Amniotic stem cell (primary cell): ENCODE data around the gene CDKL1.
"Not testable (repeated sequence)": the region's sequence is repeated elsewhere in the genome, so short reads cannot be mapped to it uniquely, and the experiment has no call there.

Source experiments
- DNase-seq: peaks from one replicate; lab custom pipeline; 2025; lab: John Stamatoyannopoulos, UW

The CDKL1 gene

DNA sequence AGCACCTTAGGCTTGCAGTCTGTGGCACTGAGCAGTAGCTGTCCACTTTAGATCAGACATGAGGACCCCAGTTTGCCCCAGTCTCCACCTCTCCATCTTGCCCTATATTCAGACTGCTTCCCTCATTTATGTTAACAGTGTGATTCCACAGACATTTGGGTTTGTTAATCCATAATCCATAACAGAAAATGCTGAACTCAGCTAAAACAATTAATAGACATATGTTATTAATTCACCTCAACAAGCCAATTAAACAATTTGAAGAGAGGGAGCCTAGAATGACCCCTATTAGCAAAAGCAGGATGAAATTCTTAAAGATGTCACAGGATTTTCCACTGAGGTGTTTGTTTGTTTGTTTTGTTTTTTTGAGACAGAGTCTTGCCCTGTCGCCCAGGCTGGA, 9.1 kb downstream of the CDKL1 start:
- DNase-seq = no peak

DNA sequence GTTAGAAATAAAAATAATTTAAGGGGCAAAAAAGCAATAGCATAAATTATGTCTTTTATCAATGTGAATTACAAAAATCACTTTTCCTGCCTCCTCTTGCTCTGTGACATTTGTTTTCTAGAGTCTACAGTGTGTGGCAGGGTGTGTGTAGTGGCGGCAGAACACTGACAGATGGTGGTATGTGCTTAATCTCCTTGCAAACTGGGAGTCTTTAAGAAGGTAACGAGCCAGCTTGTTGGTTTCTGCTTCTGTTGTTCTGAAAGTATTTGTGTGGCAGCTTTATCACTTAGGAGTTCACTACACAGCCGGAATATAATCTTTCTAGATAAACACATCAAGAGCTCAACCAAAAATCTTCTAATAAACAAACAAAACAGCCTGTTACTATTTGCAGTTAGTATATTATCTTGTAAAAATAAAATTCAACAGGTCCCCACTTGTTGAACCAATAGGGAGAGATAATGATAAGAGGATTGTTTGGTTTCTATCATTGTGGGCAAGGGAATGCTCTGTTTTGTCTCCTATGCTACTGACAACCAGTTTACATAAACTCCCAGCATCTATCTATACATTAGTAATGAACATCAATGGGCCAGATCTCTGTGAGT, 13.0 kb downstream of the CDKL1 start:
- DNase-seq = no peak

DNA sequence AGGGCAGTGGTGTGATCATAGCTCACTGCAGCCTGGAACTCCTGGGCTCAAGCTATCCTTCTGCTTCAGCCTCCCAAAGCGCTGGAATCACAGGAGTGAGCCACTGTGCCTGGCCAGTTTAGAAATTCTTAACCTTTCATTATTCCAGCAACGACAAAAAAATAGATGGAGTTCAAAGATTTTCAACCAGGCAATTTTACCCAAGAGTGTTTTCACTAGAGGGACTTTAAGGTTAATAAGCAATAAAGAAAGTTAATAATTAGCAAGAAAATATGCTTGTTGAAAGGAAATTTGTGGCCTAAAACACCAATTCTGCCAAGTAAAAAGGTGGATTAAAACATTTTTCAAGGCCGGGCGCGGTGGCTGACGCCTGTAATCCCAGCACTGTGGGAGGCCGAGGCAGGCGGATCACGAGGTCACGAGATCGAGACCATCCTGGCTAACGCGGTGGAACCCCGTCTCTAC, 14.8 kb downstream of the CDKL1 start:
- DNase-seq = no peak

DNA sequence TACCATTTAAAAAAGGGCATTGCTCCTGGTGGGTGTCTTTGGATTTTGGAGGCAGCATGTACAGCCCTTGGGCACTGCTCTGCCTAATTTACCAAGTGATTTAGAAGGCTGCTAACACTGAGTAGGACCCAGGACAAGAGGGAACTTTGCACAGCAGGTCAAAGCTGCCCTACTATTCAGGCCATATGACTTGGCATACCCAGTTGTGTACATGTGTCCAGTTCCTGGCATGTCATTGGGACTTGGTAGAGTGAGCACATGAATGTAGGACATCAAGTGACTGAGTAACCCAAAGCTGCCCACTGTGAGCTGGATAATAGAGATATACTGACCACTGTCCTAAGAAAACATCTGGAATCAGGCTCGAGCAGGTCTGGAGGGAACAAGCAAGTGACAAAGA, 15.7 kb downstream of the CDKL1 start:
- DNase-seq = no peak

DNA sequence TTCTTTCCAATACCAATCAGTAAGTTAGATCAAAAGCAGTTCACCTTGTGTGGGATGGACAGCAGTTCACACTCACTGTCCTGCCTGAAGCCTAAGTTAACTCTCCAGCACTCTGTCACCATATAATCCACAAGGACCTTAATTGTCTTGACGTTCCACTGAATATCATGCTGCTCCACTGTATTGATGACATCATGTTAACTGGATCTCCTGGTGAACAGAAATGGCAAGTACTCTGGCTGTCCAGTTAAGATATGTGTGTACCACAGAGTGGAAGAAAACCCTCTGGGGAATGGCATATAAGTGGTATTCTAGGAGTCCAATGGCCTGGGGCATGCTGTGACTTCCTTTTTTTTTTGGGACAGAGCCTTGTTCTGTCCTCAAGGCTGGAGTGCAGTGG, 16.2 kb downstream of the CDKL1 start:
- no peak for DNase-seq

DNA sequence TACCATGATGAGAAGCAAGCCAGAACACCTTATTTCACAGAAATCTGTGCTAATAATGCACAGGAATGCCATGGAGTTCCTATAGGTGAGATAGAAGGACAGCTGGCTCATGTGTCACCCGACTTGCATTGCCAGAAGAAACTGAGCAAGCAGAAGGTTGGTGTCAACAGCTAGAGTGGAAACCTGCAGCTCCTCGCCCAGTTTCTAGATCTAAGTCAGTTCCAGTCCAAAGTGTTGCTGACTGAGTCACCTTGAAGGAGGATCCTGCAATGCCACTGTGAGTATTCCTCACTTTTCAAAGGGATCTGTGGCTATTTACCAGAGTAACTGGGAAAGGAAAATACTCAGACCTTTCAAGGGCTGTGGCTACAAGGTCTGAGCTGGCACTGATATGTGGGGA, 17.1 kb downstream of the CDKL1 start:
- DNase-seq = no peak

DNA sequence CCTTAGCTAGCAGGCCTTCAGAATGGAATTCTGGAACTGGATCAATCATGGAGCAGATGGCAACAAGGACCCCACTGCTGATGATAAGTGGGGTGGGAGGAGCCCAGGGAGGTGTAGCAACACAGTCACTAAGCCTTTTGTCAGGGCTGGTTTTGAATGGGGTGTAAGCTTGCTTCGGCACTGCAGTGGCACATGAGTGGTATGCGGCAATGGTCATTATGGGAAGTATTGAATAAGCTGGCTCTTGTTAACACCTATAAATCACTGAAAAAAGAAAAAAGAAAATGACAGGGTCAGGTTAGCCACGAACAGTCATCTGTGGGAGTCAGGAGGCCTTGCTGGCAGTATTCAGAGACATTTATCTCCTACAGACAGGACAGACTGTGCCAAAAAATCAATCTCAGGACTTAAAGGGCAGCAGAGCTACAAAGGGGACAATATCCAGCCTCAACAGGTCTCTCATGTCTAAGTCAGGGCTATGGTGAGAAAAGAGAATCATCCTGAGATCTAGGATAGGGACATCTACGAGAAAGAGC, 19.1 kb downstream of the CDKL1 start:
- DNase-seq = no peak

DNA sequence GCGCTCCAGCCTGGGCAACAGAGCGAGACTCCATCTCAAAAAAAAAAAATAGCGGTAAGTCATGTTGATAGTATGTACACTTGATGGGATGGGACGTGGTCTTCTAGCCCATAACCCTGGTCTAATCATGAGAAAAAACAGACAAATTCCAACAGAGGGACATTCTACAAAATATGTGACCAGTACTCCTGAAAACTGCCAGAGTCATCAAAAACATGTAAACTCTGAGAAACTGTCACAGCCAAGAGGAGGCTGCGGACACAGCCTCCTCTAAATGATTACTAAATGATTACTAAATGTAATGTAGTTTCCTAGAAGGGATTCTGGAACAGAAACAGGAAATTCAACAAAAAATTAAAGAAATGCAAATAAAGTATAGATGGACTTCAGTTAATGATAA, 20.9 kb downstream of the CDKL1 start:
- DNase-seq = no peak

DNA sequence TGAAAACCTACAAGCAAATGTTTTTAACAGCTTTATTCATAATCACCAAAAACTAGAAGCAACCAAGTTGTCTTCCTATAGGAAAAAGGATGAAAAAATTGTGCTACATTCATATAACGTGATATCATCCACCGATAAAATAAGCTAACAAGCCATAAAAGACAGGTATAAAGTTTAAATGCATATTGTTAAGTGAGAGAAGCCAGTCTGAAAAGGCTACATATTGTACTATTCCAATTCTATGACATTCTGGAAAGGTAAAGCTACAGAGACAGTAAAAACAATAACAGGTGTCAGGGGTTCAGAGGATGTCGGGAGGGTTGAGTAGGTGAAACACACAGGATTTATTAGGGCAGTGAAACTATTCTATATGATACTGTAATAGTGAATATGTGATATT, 22.7 kb downstream of the CDKL1 start:
- DNase-seq = no peak

DNA sequence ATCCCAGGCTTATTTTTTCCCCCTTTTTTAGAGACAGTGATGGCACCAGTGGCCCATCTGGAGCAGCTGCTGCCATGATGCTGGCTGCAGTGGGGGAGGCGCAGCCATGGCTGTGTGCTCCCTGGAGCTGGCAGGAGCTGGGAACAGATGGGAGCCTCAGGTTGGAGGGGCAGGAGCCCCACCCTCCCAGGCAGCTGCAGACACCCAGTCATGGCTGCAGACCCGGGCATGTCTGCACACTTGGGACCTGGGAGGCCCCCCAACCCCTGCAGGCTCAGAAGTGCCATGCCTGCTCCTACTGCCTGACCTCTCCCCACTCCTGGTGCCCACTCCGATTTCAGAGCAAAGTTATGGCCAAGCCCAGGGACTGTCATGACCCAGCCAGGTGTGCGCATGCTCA, 25.1 kb downstream of the CDKL1 start:
- DNase-seq = no peak

DNA sequence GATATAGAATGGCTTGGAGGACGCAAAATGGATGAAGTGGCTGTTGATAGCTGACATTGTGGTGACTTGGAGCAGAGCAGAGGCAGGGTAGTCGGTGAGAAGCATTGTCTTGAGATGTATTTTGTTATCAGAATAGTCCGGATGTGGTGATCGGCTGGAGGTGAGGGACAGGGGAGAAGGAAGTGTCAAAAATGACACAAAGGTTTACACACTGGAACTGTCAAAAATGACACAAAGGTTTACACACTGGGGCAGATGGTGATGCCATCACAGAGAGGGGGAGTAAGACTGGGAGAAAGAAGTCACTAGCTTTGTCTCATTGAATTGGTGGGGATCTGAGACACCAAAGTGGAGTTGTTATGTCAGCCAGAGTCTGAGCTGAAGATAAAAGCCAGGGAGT, 30.1 kb downstream of the CDKL1 start:
- no peak for DNase-seq

DNA sequence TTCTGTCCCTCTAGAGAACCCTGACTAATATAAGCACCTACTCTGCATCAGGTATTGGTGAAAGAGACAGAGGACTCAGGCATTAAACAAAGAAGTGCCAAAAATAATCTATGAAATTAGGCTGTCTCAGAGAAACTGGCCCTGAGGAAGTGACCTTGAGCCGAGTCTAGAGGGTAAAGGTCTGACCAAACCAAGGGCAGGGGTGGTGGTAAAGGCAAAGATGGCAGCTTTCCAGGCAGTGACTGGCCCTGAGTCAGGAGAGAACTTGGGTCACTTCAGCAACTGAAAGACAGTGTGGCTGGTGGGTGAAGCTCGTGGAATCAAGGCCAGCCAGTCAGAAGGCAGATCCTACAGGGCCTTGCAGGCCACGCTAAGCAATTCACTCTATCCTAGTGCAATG, 30.6 kb downstream of the CDKL1 start:
- DNase-seq = no peak

DNA sequence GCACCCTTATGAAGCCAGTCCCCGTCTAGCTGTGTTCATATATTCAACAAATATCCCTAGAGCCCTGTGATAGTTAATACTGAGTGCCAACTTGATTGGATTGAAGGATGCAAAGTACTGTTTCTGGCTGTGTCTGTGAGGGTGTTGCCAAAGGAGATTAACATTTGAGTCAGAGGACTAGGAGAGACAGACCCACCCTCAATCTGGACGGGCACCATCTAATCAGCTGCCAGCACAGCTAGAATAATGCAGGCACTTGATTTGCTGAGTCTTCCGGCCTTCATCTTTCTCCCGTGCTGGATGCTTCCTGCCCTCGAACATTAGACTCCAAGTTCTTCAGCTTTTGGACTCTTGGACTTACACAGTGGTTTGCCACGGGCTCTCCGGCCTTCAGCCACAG, 31.1 kb downstream of the CDKL1 start:
- DNase-seq = not testable (repeated sequence)

DNA sequence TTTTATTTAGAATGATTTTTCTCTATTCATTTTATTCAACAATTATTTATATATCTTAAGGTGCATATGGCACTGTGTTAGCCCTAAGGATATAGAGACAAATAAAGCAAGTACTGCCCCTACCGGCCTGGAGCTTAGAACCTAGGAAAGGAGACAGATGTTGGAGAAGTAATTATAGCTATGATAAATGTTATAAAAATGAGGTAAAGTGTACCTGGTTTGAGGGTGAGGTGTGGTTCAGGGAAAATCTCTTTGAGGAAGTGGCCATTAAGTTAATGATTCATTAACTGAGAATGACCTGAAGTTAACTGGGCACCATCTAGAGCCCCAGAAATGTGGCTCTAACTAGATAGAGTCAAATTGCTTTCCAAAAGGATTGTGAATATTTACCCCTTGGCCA, 31.9 kb downstream of the CDKL1 start:
- DNase-seq = no peak

DNA sequence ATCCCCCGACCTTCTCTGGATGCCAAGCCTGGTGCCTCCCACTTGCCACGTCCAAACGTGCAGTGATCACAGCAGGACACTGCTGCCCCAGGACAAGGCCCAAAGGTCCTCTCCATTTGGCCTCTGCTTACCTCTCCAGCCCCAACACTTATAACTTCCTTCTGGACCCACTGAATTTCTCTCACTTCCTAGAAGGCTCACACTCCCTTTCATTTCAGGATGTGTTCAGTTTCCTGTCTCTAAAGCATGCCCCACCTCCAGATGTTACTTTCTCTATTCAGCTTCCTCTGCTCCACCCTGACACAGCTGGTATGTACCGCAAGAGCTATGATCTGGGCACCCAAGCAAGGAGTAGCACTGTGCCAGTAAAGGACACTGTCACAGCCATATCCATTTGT, 33.0 kb downstream of the CDKL1 start:
- no peak for DNase-seq

DNA sequence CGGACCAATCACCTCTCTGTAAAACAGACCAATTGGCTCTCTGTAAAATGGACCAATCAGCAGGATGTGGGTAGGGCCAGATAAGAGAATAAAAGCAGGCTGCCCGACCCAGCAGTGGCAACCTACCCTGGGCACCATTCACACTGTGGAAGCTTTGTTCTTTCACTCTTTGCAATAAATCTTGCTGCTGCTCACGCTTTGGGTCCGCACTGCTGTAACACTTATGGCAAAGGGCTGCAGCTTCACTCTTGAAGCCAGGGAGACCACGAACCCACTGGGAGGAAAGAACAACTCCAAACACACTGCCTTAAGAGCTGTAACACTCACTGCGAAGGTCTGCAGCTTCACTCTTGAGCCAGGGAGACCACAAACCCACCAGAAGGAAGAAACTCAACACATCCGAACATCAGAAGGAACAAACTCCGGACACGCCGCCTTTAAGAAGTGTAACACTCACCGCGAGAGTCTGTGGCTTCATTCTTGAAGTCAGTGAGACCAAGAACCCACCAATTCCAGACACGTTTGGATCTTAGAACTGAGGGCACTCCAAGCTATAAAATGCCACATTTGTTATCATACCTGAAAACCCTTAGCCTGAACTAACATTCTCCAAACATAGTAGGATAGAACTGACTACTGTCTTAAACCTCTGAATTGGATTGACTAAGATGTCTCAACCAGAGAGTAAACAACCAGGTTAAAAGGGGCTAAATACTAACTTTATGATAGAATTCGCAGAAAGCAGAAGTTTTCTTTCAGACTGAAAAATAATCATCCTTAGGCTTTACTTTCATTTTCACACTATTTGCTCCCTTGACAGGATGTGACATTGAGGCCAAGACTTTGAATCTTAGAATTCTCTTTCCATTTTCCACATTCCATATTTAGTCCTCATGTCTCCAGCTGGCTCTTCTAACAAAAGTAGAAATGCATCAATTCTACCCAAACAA, 33.6 kb downstream of the CDKL1 start:
- DNase-seq = no peak

DNA sequence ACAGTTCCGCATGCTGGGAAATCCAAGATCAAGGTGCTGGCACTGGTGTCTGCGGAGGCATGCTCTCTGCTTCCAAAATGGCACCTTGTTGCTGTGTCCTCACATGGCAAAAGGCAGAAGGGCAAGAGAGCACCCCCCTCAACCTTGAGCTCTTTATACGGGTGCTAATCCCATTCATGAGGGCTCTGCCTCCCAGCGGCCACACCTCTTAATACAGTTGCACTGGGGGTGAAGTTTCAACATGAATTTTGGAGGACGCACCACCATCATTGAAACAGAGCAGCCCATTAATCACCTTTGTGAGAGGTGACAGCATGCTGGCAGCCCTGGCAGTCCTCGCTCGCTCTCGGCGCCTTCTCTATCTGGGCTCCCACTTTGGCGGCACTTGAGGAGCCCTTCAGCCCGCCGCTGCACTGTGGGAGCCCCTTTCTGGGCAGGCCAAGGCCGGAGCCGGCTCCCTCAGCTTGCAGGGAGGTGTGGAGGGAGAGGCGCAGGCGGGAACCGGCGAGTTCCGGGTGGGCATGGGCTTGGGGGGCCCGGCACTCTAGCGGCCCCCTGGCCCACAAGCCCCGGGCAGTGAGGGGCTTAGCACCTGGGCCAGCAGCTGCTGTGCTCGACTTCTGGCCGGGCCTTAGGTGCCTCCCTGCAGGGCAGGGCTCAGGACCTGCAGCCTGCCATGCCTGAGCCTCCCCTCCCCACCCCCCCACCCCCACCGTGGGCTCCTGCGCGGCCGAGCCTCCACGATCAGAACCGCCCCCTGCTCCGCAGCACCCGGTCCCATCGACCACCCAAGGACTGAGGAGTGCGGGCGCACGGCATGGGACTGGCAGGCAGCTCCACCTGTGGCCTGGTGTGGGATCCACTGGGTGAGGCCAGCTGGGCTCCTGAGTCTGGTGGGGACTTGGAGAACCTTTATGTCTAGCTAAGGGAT, 34.9 kb downstream of the CDKL1 start:
- DNase-seq = not testable (repeated sequence)

DNA sequence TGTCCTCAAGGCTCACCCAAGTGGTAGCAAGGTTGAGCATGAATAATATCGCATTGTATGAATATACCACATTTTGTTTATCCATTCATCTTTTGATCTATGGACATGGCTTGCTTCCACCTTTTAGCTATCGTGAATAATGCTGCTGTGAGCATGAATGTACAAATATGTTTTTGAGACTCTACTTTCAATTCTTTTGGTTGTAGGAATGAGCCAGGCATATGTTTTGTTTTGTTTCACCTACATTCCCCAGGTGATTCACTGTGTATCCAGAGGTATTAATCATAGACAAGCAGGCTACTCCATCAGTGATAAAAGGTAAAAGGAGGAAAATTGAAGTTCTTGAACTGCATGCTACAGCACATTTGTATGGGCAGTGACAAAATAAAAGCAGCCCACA, 35.8 kb downstream of the CDKL1 start:
- no peak for DNase-seq

DNA sequence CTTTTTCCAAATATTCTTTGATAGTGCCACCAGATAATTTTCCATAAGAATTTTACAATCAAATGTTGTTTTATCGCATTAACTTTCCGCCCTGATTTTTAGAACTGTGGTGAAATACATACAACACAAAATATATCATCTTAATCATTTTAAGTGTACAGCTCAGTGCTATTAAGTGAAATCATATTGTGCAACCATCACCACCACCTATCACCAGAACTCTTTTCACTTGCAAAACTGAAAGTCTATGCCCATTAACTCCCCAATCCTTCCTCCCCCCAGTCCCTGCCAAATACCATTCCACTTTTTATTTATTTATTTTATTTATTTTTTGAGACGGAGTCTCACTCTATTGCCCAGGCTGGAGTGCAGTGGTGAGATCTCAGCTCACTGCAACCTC, 36.6 kb downstream of the CDKL1 start:
- DNase-seq = no peak

DNA sequence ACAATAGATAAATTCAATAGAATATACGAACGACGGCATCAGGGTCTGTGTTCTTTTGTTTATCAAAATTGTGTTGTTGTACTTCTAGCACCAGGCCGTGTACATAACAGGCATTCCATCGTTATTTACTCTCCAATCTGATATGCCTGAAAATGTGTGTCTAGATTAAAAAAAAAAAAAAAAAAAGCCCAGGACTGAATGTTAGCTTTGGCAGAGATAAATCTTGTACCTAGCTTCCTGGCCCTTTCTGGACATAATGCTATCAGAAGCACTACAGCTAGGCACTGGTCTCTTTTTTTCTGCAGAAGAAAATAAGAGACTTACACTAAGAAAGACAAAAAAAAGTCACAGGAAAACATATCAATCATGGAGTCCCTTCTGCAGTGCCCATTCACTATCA, 37.0 kb downstream of the CDKL1 start:
- no peak for DNase-seq

DNA sequence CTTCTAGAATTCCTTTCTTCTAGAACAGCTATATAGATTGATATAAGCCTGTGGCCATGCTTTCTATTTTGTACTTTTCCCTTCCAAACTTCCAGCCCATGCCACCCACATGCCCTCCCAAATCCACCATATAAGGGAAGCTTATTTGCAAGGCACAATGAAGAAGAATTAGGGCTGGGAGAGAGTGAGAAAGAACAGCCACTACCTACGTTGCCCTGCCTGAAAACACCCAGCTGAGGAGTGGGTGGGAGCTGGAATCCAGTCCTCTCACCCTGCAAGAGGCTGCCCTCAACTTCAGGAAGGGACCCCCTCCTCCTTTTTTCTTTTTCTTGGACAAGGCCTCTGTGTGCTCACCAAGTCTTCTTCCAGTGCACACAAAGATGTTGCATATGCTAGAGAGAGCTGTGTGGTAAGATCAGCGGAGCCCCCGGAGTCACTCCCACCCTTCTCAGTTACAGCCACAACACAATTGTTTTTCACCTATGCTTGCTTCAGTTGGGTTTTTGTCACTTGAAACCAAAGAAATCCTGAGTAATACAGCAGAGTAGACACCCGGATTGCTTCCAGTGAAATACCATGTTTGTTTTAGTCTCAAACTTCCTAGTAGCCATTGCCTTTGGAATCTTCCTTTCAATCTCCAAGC, 38.8 kb downstream of the CDKL1 start:
- DNase-seq = no peak

DNA sequence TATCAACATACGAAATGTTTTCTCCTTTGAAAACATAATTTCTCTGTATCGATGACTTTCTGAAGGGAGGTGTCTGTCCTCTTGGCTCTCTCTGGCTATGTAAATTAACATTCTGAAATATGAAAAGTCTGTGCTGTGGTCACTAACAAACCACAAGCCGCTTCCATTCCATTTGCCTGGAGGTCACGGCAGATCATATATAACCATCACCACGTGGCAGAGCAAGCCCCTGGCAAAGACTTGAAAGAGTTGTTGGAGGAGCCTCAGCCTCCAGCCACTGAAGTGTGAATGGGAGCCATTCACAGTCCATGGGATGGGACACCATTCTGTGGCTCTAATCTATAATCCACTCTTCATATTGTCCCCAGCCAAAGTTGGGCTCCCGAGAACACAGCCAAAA, 39.6 kb downstream of the CDKL1 start:
- DNase-seq = no peak
